PC-9 (cell line): ENCODE data around the gene TRANK1. TPM values are rescaled to one million over a fixed set of nuclear protein-coding genes. Genes with fewer than 3 reads are reported as not detected.

Experiments
- BruUV-seq: library from RNA; stranded (reverse); fragments of 400-500 nt; replicated peaks from 2 replicates; lab custom pipeline; 2021; lab: Mats Ljungman, UMichigan
- CTCF ChIA-PET: fragments of 300-600 bp; sonication (Branson Sonifier 250); formaldehyde crosslinking; loops from one replicate; lab custom pipeline; 2022; ENCODE audit warnings: antibody characterized with exemption; lab: Charles Lee
- POLR2A ChIA-PET: fragments of 300-600 bp; sonication (Branson Sonifier 250); formaldehyde crosslinking; loops from one replicate; lab custom pipeline; 2022; ENCODE audit warnings: antibody characterized with exemption; ENCODE audit not compliant: unreplicated experiment; lab: Charles Lee
- DNase-seq, 2 experiments: peaks; one replicate each; pipeline versions ENCODE4 v3.0.0 to v3.0.0-alpha.2; 2015 to 2022; ENCODE audit warnings: mixed read lengths in 1 of 2
- H2AFZ ChIP-seq: fragments of 200-600 bp; sonication (generic); 2 replicates; pipeline ENCODE4 v1.8.1; 2017; ENCODE audit warnings: antibody characterized with exemption
- H3F3A ChIP-seq: fragments of 200-600 bp; sonication (generic); 2 replicates; pipeline ENCODE4 v1.8.1; 2017; ENCODE audit warnings: antibody characterized with exemption, mild to moderate bottlenecking, low read depth; ENCODE audit not compliant: insufficient read depth
- H3K27ac ChIP-seq: fragments of 200-600 bp; sonication (generic); 2 replicates; pipeline ENCODE4 v1.6.1; 2016; ENCODE audit warnings: mixed run types
- H3K27me3 ChIP-seq: fragments of 200-600 bp; sonication (generic); 2 replicates; pipeline ENCODE4 v1.6.1; 2016; ENCODE audit warnings: low read depth, mixed run types; ENCODE audit not compliant: insufficient read depth
- H3K36me3 ChIP-seq: fragments of 200-600 bp; sonication (generic); 2 replicates; pipeline ENCODE4 v1.6.1; 2016; ENCODE audit warnings: low read depth, mixed run types
- H3K4me1 ChIP-seq: fragments of 200-600 bp; sonication (generic); replicated peaks from 2 replicates; pipeline ENCODE4 v1.6.1; 2016; ENCODE audit warnings: mixed run types; ENCODE audit not compliant: insufficient read depth
- H3K4me2 ChIP-seq: fragments of 200-600 bp; sonication (generic); 2 replicates; pipeline ENCODE4 v1.6.1; 2017; ENCODE audit warnings: mixed run types
- H3K4me3 ChIP-seq: fragments of 200-600 bp; sonication (generic); 2 replicates; pipeline ENCODE4 v1.6.1; 2016; ENCODE audit warnings: mixed run types
- H3K79me2 ChIP-seq: fragments of 200-600 bp; sonication (generic); 2 replicates; pipeline ENCODE4 v1.6.1; 2017; ENCODE audit warnings: low read depth, mixed run types
- H3K9me2 ChIP-seq: fragments of 200-600 bp; sonication (generic); 2 replicates; pipeline ENCODE4 v1.8.1; 2017; ENCODE audit warnings: mild to moderate bottlenecking; ENCODE audit not compliant: insufficient read depth
- H3K9me3 ChIP-seq: fragments of 200-600 bp; sonication (generic); 2 replicates; pipeline ENCODE4 v1.8.1; 2016; ENCODE audit warnings: low read depth; ENCODE audit not compliant: insufficient read depth
- H4K20me1 ChIP-seq: fragments of 200-600 bp; sonication (generic); 2 replicates; pipeline ENCODE4 v1.8.1; 2017; ENCODE audit not compliant: insufficient read depth
- CTCF ChIP-seq: fragments of 200-600 bp; sonication (generic); conservative IDR thresholded peaks from 2 replicates; pipeline ENCODE4 v1.6.1; 2017; ENCODE audit warnings: mixed run types, antibody characterized with exemption, mild to moderate bottlenecking, moderate library complexity
- EZH2 ChIP-seq: fragments of 200-600 bp; sonication (generic); IDR thresholded peaks from 2 replicates; pipeline ENCODE4 v1.8.0; 2017; ENCODE audit warnings: antibody characterized with exemption, low read depth
- intact Hi-C: fragments of 100-400 bp; cut with micrococcal nuclease; formaldehyde crosslinking; loops from one replicate; pipeline ENCODE4 v1.10.0; 2022; ENCODE audit not compliant: unreplicated experiment
- total RNA-seq: library from RNA; stranded (reverse); gene quantifications from 2 replicates; pipeline ENCODE4 v1.2.3, GENCODE V29; 2021

Gene TRANK1
- total RNA-seq, 1 experiment from 2014 or later = 12.1 TPM

- CTCF ChIA-PET = interaction anchor here (0.6 kb wide), 1 partner anchor 452 kb away, joined by 3 read pairs; no protein-coding TSS in a partner anchor
Measured at GRCh38 chr3:36991923-36992805, 47.3 kb upstream of the TRANK1 start.

GRCh38 chr3:36991147-36991546, 46.3 kb upstream of the TRANK1 start:
- DNase-seq = no peak
- no peaks in the 10 kb centered on the region for H3K9me2 ChIP-seq
- TF ChIP-seq EZH2 (no peak), CTCF (no peak)
- H3K79me2 ChIP-seq = peaks cover 48% of the 10 kb centered on the region
- no peak overlapping the region for H3K27ac ChIP-seq
- H3K27me3 ChIP-seq = no peaks in the 10 kb centered on the region
- ChIA-PET POLR2A (interaction anchor here (0.7 kb wide), 1 partner anchor 83 kb away, joined by 10 read pairs; no protein-coding TSS in a partner anchor), CTCF (no interaction called here)
- no peaks in the 10 kb centered on the region for H3K9me3 ChIP-seq
- BruUV-seq = no TSS peak
- H3K4me3 ChIP-seq = peak overlapping the region; percentile 83
- no peak overlapping the region for H2AFZ ChIP-seq
- no peaks in the 10 kb centered on the region; the same call in none of the 2 replicates for H4K20me1 ChIP-seq
- H3K4me1 ChIP-seq = peaks cover 28% of the 10 kb centered on the region
- H3F3A ChIP-seq = no peaks in the 10 kb centered on the region; the same call in 1 of the 2 replicates
- peak overlapping the region; percentile 94 for H3K4me2 ChIP-seq
- peaks cover 26% of the 10 kb centered on the region; the same call in 1 of the 2 replicates for H3K36me3 ChIP-seq
- intact Hi-C loops = loop anchor here (5.0 kb wide), 2 partner anchors 231 to 1146 kb away; partner anchors contain the start of genes ACAA1 and MYD88

More at GRCh38 chr3:36991923-36992805, 47.3 kb upstream of the TRANK1 start:
- intact Hi-C loops = loop anchor here (5.0 kb wide), 2 partner anchors 230 to 1145 kb away; partner anchors contain the start of genes ACAA1 and MYD88
- Histone ChIP-seq H3K36me3 (0 out of 2 replicates have a peak, but pooled peaks cover 27% of the 10 kb centered on the region), H3K27me3 (no peaks in the 10 kb centered on the region), H3K9me2 (no peaks in the 10 kb centered on the region), H2AFZ (peak overlapping the region; percentile 78), H4K20me1 (no peaks in the 10 kb centered on the region; the same call in none of the 2 replicates), H3K27ac (peak overlapping the region; percentile 79), H3K9me3 (no peaks in the 10 kb centered on the region), H3F3A (no peaks in the 10 kb centered on the region; the same call in 1 of the 2 replicates), H3K4me2 (peak overlapping the region; percentile 94), H3K4me3 (peak overlapping the region; percentile 83), H3K79me2 (peaks cover 48% of the 10 kb centered on the region), H3K4me1 (peaks cover 28% of the 10 kb centered on the region)
- TSS peak; percentile 69 for BruUV-seq
- POLR2A ChIA-PET = interaction anchor here (0.5 to 0.7 kb wide), 3 partner anchors 32 to 1047 kb away, joined by 3 to 4 read pairs (median 3); partner anchors contain the start of gene DLEC1
- peak in 1 of 2 experiments; percentile 42 for DNase-seq
- no peak for TF ChIP-seq CTCF
- TF ChIP-seq EZH2 = no peak

- Histone ChIP-seq H3F3A (no peaks in the 10 kb centered on the region; the same call in 1 of the 2 replicates), H4K20me1 (no peaks in the 10 kb centered on the region; the same call in none of the 2 replicates), H3K4me1 (peaks cover 27% of the 10 kb centered on the region), H3K9me2 (no peaks in the 10 kb centered on the region), H3K27ac (no peak overlapping the region), H2AFZ (no peak overlapping the region), H3K27me3 (no peaks in the 10 kb centered on the region), H3K9me3 (no peaks in the 10 kb centered on the region), H3K79me2 (peaks cover 44% of the 10 kb centered on the region), H3K4me3 (no peak overlapping the region), H3K36me3 (peaks cover 24% of the 10 kb centered on the region; the same call in 1 of the 2 replicates), H3K4me2 (peak overlapping the region; percentile 94)
- ChIA-PET CTCF (interaction anchor here (0.5 kb wide), 1 partner anchor 23 kb away, joined by 3 read pairs; no protein-coding TSS in a partner anchor), POLR2A (no interaction called here)
- no peak for TF ChIP-seq EZH2
- TF ChIP-seq CTCF = no peak
- no TSS peak for BruUV-seq
- no peak for DNase-seq
- intact Hi-C loops = no loop called here
Measured at GRCh38 chr3:36989568-36989967, 44.7 kb upstream of the TRANK1 start.
